Left renal pelvis (tissue), 4 donors: ENCODE measurements around the gene UTRN. TPM values are rescaled to one million over a fixed set of nuclear protein-coding genes. Genes with fewer than 3 reads are reported as not detected.

ENCODE experiments used
- DNase-seq, 4 donors: peaks; one replicate each; pipeline ENCODE4 v3.0.0-alpha.2; 2013; ENCODE audit warnings: low read depth in 4 of 4, low spot score in 3 of 4
- polyA plus RNA-seq, 4 donors: library from polyadenylated mRNA; unstranded; fragments of 120-200 nt; gene quantifications; one replicate each; pipeline ENCODE4 v1.2.1, GENCODE V29; 2013; ENCODE audit not compliant: insufficient read length in 4 of 4

Gene UTRN
- polyA plus RNA-seq, 4 donors: 69.8 to 146 (median 141) TPM

DNA sequence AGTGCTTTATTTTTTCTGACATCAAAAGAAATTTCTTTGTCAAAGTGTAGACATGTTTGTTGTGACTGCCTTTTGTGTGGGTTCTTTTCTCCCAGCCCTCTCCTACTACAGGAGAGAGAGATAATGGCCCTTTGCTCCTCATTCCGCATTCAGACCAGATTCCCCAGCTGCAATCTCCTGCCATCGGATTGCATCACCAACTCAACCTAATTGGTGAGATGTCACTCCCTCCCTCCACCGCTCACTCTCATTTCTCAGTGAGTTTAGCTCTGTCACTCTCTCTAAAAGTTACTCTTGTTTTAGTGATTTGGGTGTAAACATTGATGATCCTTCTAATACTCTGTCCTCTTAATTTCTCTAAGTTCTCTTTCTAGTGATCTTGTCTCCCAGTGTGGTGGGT, 22.7 kb downstream of the UTRN start:
- DNase-seq: no peak

DNA sequence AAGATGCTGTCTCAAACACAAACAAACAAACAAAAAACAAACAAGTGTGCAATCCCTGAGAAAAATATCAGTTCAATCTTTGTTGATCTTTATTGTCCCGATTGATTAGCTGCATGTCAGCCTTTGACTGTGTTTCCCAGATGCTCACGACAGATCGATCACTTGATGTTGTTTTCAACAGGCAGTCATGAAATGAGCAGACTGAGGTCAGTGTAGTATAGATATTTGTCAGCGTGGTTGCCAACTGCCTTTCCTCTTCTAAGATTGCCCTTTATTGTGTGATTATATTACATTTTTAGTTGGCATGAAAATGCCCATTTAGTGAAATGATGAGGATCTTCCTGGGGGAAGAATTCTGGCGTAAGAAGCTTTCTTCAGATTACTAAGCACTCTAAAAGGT, 25.6 kb downstream of the UTRN start:
- DNase-seq: no peak

DNA sequence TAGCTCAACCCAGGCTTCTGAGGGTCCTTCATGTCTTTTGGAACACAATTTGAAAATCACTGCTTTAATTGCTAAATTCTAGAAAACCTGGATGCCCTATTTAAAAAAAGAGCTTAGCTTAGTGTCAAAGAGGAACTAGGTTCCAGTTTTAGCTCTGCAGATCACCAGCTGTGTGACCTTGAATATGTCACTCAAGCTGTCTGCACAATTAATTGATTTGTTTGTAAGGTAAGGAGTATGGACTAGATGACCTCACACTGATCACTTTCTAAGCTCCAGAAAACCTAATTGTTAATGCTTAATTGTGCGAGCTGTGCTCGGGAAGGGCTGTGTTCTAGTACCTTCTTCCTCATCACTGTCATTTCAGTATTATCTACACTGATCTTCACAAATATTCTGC, 26.2 kb downstream of the UTRN start:
- DNase-seq: no peak

DNA sequence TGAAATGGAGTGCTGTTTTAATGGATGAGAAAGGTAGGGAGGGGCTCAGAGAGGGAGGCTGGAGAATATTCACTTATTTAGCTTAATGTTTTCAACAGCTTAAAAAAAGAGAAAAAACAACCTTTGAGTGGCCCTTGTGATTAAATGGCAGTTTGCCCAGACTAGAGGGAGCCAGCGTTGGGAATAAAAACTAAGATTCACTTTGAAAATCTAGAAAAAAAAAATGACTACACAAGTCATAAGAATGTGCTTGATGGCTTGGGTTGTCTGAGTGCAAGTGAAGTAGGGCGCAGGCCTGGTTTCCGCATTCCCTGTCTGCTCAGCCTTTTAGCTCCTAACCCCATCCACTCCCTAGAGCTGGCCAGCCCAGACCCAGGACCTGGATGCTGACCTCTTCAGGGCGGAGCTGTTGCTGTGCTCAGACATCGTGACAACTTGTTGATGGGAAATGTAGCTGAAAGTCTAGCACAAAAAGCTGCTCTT, 28.9 kb downstream of the UTRN start:
- DNase-seq: no peak

DNA sequence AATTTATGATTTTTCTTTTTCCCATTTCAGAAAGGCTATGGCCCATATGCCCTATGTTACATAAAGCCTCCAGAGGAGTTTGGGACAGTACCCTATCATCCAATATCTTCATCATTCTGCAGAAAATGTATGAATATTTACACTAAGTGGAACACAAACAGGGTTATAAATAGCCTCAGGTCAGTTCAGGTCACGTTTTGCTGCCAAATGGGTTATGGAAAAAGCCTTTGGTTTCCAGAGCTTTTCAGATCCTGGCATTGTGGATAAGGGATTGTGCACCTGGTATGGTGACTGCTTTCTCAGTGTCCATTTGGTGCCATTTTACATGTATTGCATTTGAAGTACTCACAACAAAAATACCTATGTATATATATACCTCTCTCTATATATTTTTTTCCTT, 29.4 kb downstream of the UTRN start:
- DNase-seq: no peak

DNA sequence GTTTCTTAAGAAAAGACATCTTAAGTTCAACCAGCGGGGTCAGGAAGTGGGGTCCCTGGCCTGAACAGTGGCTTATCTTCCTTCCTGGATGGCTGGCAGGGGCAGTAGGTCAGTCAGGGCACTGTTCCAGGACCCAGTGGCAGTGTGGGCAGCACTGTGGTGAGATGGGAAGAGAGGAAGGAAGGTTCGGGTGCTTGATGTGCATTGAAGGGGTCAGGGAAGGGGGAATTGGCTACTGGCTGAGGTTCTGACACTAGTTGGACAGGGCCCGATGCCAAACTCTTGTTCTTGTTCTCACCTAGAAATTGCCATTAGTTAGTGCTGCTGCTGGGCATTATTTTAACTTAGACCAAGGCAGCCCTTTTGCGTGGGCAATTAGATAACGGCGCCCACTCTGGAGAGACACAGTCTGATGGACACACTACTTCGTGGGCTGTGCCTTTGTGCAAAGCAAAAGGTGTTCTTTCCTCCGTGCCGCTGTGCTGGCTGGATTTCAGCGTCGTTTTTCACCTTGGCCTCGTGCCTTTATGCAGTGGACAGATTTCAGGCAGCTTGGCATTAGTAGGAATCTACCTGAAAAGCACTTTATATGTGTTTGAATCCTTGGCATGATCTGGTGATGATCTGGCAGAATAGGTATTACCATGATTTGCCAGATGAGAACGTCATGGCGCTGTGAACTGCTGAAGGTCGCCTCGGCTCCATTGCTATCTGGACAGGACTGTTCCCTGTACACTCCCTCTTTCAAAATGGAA, 30.3 kb downstream of the UTRN start:
- DNase-seq: no peak

DNA sequence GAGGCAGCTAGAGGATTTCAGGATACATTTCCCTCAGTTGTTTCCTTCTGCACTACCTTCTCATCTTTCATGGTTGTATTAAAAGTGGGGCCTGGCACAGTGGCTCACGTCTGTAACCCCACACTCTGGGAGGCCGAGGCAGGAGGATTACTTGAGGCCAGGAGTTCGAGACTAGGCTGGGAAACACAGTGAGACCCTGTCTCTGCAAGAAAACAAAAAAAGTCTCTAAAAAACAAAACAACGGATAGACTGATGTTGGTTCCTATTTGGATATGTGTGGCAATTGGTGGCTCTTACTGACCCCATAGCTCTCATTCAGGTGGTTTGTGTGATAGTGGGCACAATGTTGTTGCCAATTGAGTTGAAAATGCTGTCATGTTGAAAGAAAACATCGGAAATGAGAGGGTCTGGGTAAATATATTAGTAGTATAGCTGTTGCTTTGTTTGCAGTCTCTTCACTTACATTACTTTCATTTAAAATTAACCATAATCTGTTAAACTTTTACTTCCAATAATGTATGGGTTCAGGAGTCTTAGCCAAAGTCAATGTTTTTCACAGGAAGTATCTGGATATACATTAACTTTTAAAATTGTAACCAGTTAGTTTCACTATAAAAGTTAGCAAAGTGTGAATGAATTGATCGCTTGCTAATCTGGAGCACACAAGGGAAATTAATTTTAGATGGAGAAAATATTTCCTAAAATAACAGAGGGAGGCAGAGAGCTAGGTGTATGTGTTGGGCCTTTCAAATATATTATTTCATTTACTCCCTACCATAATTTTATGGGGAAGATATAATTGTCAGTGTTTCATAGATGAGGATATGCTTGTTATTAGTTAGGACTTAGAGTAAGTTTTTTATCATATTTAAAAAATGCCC, 31.1 kb downstream of the UTRN start:
- no peak for DNase-seq

DNA sequence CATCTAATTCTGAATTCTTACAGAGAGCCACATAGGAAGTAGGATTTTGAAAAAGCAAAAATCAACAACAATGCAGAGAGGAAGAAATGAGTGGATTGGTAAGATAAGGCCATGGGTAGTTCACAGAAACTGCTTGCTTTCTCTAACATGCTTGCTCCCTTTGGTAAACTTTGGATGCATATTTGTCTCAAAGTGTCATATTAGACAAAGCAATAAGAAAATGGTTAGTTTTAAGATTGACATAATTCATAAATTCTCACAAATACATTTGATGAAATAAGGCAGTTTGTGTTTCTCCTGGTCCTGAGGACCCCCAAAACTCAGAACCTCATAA, 31.7 kb downstream of the UTRN start:
- no peak for DNase-seq

DNA sequence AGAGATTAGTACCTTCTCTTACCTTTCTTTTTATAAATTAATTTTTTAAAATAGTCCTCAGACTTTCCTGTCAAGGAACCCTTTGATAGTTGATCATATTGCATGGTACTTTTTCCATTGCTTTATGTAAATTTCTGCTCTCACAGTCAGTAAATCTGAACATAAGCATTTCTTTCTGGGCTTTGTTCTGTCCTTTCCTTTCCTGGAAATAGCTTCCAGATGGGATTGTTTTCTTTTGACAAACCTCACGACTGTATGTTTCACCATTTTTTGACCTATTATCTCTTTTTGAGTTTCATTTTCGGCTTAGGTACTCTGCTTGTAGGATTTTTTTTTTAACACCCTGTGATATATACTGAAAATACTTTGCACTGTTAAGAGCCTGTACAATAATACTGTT, 32.6 kb downstream of the UTRN start:
- DNase-seq: no peak

DNA sequence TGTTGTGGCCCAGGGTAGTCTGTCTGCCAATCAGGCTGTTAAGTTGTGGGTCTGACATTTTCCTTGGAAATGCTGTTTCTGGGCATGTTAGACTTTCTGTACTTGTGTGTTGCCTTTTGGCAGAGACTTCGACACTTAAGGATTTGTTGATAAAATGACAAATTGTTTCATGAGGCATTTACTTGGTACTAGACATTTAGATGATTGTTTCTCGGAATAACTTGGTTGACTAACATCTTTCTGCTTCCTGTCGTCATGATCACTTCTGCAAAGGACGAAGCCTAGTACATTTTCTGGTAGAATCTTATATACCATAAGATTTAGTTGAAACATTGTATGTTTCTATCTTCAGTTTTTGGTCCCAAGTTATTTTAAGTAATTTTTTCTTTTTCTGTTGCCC, 34.1 kb downstream of the UTRN start:
- DNase-seq: no peak

DNA sequence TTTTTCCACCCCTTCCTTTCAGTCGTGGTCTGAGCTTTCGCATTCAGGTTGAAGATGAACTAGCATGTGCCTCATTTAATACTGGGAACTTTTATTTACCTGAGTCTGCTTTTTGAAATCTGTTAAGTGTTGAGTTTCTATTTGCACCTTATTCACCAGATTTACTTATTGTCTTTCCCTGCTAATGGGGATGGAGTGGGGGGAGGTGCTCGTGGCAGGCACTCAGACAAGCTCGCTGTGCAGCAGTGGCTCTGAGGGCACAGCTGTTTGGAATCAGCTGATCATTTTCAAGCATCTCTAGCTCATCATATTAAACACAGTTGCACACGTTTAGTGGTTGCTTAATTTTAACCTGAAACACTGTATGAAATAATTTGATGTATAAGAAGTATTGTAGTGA, 35.6 kb downstream of the UTRN start:
- no peak for DNase-seq

DNA sequence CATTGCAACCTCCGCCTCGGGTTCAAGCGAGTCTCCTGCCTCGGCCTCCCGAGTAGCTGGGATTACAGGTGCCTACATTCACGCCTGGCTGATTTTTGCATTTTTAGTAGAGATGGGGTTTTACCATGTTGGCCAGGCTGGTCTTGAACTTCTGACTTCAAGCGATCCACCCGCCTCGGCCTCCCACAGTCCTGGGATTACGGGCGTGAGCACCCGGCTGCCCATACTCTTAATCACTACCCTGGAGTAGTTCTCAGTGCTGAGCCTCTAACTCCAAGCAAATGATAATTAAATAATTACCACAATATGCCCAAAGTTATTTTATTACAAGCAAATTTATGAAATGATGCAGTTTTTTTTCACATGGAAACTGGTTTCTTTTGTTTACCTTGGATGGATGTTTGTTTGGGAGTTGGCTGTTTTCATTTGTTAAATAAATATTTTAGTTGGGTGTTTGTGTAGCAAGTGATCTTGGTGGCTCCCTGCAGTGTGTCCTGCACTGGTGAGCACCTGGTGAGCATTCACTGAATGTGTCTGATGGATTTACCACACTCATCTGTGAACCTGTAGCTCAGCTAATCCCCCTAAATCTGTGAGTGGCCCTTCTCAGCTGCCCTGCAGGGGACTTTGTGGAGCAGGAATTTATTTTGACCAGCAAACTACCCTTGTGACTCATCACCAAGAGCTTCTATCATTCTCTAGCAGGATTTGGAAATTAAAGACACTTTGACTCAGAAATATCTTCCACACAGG, 36.9 kb downstream of the UTRN start:
- DNase-seq: no peak

DNA sequence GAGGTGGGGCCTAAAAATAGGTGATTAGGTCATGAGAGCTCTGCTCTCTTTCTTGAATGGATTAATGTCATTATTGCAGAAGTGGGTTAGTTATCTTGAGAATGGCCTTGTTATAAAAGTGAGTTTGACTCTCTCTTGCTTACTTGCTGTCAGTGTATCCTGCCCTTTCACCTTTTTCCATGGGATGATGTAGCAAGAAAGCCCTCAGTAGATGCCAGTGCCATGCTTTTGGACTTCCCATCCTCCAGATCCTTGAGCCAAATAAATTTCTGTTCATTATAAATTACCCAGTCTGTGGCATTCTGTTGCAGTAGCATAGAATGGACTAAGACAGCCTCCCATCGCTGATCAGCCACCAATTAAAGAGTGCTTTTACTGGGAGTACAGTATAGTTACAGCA, 40.1 kb downstream of the UTRN start:
- DNase-seq: no peak

DNA sequence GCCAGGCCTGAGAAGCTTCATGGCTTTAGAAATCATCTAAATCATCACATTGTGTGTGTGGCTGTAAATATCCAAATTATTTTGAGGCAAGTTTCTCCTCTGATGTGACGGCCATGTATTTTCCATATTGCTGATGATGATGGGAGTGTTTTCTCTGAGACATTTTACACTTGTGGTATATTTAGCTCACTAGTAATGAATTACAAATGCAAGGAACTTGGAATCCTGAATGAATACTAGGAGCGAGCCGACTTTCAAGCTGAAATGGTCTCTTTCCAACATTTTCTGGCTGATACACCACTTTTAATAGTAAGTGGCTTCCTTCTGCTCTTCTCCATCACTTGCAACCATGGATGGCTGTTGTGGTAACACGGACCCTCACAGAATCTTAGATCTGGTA, 41.3 kb downstream of the UTRN start:
- DNase-seq: no peak

DNA sequence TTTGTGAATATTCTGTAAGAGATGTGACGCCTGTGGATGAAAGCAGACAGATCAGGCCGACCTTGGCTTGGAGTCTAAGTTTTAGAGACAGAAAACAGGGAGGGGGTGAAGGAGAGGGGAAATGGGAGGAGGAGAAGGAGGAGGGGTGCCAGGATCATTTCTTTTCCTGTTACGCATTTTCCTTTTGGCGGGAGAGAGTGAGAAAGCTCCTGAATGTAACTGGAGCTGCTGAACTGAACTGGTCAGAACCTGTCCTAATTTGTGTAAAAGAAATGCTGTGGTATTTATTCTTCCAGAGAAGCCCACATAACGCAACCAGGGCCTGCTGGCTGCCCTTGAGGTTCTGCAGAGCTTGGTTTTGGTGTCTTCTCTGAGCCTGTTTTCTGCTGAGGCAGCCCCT, 41.9 kb downstream of the UTRN start:
- no peak for DNase-seq

DNA sequence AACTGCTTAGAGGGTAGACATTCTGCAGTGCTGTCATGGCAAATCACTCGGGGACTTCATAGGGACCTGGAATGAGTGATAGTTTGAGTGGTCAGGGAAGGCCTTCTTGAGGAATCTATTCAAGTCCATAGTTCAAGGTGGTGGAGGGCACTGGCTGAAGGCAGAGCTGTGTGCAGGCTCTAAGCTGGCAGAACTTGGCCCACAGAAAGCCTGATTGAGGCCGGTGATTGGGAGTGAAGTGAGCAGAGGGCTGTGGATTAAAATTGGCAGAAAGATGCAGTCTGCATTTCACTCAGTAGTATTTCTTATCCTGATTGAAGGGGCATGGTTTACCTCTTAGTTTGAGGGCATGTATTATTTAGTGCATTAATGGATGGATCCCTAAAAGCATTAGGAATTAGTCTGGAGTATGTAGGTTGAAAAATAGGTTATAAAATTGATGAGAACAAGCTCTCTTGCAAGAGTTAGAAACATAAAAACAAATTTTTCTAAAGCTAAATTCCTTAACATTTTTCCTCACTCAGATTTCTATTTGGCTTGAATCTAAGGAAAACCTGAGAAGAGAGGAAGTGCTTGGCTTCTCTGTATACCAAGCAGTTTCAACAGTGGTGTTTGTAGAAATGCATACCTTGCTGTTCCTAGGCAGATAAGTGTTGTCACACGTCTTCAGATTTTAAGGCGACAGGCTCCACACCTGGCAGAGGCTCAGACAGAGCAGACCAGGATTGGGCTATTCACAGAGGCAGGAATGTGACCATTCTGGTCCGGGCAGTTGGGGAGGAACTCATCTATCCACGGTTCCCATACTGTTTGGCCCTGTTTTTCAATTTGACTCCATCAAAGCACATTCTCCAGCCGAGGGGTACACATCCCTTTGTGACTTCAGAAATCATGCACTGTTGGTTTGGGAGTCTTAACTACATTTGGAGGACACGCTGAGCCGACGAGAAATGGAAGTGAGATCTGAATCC, 45.2 kb downstream of the UTRN start:
- no peak for DNase-seq

DNA sequence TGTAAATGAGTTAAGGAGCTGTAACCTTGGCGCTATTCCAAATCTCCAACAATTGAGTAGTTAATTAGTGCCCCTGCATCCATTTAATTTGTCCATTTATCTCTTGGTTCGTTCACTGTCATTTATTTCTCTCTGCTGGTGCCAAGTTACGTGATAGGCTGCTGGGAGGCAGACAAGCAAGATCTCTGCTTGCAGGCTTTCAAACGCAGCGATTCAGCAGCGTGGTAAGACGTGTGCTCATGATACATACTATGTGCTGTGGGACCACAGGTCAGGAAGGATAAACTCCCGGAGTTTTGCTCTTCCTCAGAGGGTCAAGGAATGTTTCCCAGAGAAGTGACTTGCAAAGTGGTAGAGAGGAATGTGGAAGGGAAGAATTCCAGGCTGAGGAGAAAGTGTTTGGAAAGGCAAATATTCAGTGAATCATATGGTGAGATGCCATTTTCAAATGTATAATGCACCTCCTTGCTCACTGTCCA, 46.4 kb downstream of the UTRN start:
- DNase-seq: no peak

DNA sequence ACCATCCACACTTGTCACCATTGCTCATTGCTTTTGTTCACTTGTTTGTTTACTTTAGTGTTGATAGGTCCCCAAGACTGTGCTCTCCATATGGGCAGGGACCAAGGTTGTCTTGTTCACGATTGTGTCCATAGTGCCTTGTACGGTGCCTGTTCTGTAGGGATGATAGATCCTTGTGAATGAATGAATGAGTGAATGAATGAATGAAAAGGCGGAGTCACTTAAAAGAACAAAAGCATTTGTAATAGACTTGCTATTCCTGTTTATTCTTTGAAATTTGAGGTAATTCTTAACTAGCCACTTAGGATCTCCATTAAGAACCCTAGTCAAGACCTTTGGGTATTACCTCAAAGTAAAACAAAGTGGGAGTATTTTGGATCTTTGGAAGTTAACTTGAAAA, 47.0 kb downstream of the UTRN start:
- DNase-seq: no peak

DNA sequence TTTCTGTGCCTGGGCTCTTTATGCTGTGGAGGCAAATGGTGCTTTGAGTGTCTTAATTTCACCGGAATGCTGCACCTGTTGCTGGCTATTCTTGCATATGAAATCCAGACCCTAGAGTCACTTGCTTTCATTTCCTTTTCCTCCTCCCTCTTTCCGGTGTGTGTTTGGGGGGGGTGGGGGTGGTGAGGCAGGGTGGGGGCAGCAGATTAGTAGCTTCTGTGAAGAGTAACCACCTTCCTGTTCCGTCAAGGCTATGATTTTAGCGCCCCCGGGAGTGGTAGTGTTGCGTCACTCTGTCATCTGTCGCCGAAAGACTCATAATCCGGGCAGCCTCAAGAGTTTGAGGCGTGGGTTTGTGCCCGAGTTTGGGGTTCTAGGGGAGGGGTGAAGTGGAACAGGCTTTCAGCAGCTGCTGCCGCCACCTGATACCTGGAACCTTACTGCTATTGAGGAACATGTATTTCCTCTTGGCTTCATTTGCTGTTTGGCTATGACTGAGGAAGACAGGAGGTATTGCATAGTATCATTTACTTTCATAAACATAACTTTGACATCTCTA, 49.1 kb downstream of the UTRN start:
- DNase-seq: no peak
